DOHH2 (cell line): ENCODE data around the gene HHLA2.

Experiments used
- EZH2phosphoT487 ChIP-seq: fragments of 200-600 bp; sonication (generic); IDR thresholded peaks from 2 replicates; pipeline ENCODE4 v1.6.1; 2017; ENCODE audit warnings: borderline replicate concordance, mild to moderate bottlenecking, antibody characterized with exemption, low read length, moderate library complexity, mixed read lengths
- TF ChIP-seq, protein P1 (sequence below): fragments of 200-600 bp; sonication (generic); IDR thresholded peaks from one replicate; pipeline ENCODE4 v1.5.1; 2014; ENCODE audit warnings: antibody characterized with exemption, mild to moderate bottlenecking, low read depth, low read length; ENCODE audit not compliant: poor library complexity, severe bottlenecking

DNA sequence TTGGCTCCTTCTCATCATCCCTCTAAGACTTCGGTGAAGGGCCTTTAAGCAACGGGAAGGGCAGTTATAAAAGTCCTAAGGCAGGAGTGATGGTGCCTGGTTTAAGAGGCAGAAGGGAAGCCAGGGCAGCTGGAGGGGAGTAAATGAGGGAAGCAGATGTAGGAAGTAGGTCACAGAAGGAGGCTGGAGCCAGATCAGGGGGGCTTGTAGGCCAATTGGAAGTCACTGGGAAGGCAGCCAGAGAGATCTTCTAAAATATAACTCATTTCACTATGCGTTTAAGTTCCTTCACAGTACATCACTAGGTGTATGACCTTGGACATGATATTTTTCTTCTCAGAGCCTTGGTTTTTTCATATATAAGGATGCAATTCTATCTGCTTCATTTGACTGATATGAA is 119.3 kb downstream of the HHLA2 start:
- TF ChIP-seq, protein P1, sequence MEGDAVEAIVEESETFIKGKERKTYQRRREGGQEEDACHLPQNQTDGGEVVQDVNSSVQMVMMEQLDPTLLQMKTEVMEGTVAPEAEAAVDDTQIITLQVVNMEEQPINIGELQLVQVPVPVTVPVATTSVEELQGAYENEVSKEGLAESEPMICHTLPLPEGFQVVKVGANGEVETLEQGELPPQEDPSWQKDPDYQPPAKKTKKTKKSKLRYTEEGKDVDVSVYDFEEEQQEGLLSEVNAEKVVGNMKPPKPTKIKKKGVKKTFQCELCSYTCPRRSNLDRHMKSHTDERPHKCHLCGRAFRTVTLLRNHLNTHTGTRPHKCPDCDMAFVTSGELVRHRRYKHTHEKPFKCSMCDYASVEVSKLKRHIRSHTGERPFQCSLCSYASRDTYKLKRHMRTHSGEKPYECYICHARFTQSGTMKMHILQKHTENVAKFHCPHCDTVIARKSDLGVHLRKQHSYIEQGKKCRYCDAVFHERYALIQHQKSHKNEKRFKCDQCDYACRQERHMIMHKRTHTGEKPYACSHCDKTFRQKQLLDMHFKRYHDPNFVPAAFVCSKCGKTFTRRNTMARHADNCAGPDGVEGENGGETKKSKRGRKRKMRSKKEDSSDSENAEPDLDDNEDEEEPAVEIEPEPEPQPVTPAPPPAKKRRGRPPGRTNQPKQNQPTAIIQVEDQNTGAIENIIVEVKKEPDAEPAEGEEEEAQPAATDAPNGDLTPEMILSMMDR, result no peak
- no peak for TF ChIP-seq EZH2phosphoT487
